GM18505 (cell line): ENCODE results near the gene ALDH5A1.

ENCODE experiments used
- ATAC-seq: cut with Tn5 transposase; IDR thresholded peaks from one replicate; pipeline ENCODE4 v1.9.1; 2021; ENCODE audit not compliant: unreplicated experiment
- POLR2A ChIP-seq: IDR thresholded peaks from 4 replicates; pipeline ENCODE4 v1.6.1; 2011; ENCODE audit warnings: borderline replicate concordance; ENCODE audit not compliant: insufficient read depth, insufficient read length; ENCODE audit errors: extremely low read depth

ALDH5A1 gene

GRCh38 chr6:24524805-24525204 lies 30.0 kb downstream of the ALDH5A1 start:
- ATAC-seq = no peak
- TF ChIP-seq POLR2A = no peak

- ATAC-seq = no peak
- no peak for TF ChIP-seq POLR2A
These were observed 35.2 kb downstream of the ALDH5A1 start for GRCh38 chr6:24529985-24530384.

- no peak for ATAC-seq
- no peak for TF ChIP-seq POLR2A
These were observed 39.6 kb downstream of the ALDH5A1 start for GRCh38 chr6:24534329-24534728.

GRCh38 chr6:24535210-24535609 lies 40.4 kb downstream of the ALDH5A1 start:
- ATAC-seq = no peak
- TF ChIP-seq POLR2A = no peak

- no peak for TF ChIP-seq POLR2A
- no peak for ATAC-seq
These were observed 41.7 kb downstream of the ALDH5A1 start for GRCh38 chr6:24536466-24536865.

GRCh38 chr6:24537082-24537699 lies 42.4 kb downstream of the ALDH5A1 start:
- TF ChIP-seq POLR2A = no peak
- no peak for ATAC-seq

- no peak for ATAC-seq
- no peak for TF ChIP-seq POLR2A
These were observed 43.1 kb downstream of the ALDH5A1 start for GRCh38 chr6:24537771-24538385.

GRCh38 chr6:24539416-24539815 lies 44.6 kb downstream of the ALDH5A1 start:
- ATAC-seq = no peak
- no peak for TF ChIP-seq POLR2A

GRCh38 chr6:24540197-24540596 lies 45.4 kb downstream of the ALDH5A1 start:
- TF ChIP-seq POLR2A = no peak
- no peak for ATAC-seq

GRCh38 chr6:24543683-24544082 lies 48.9 kb downstream of the ALDH5A1 start:
- TF ChIP-seq POLR2A = no peak
- ATAC-seq = no peak

- ATAC-seq = no peak
- TF ChIP-seq POLR2A = no peak
These were observed 50.4 kb downstream of the ALDH5A1 start for GRCh38 chr6:24545183-24545582.

- ATAC-seq = no peak
- TF ChIP-seq POLR2A = no peak
These were observed 50.9 kb downstream of the ALDH5A1 start for GRCh38 chr6:24545691-24546090.

GRCh38 chr6:24546439-24546838 lies 51.7 kb downstream of the ALDH5A1 start:
- ATAC-seq = no peak
- no peak for TF ChIP-seq POLR2A

- no peak for TF ChIP-seq POLR2A
- no peak for ATAC-seq
These were observed 52.5 kb downstream of the ALDH5A1 start for GRCh38 chr6:24547243-24547642.

- ATAC-seq = no peak
- no peak for TF ChIP-seq POLR2A
These were observed 54.4 kb downstream of the ALDH5A1 start for GRCh38 chr6:24549158-24549557.

- TF ChIP-seq POLR2A = no peak
- no peak for ATAC-seq
These were observed 55.0 kb downstream of the ALDH5A1 start for GRCh38 chr6:24549674-24550353.
